GM19397 (cell line): ENCODE data around the gene TNNT3.

Experiments used
- ATAC-seq: cut with Tn5 transposase; IDR thresholded peaks from one replicate; pipeline ENCODE4 v1.9.1; 2021; ENCODE audit warnings: mild to moderate bottlenecking, moderate library complexity; ENCODE audit not compliant: unreplicated experiment

Gene TNNT3

GRCh38 chr11:1893581-1894359, 25.7 kb upstream of the TNNT3 start:
- no peak for ATAC-seq

DNA sequence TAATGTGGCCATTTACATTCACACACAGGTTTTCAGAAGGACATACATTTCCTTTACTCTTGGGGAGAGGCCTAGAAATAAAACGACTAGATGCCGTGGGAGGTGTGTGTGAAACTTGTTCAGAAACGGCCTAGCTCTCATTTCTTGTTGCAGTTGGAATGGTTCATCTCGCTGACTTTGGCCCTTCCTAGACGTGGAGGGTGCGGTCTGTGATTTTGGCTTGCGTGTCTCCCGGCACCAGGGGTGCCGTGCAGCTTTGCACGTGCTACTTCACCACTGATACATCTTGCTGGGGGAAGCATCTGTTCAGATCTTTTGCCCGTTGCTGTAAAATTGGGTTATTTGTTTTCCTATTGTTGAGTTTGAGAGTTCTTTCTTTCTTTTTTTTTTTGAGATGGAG, 24.7 kb upstream of the TNNT3 start:
- no peak for ATAC-seq

- no peak for ATAC-seq
Measured at GRCh38 chr11:1896468-1896867, 23.0 kb upstream of the TNNT3 start.

GRCh38 chr11:1896923-1897322, 22.6 kb upstream of the TNNT3 start:
- ATAC-seq, result no peak

DNA sequence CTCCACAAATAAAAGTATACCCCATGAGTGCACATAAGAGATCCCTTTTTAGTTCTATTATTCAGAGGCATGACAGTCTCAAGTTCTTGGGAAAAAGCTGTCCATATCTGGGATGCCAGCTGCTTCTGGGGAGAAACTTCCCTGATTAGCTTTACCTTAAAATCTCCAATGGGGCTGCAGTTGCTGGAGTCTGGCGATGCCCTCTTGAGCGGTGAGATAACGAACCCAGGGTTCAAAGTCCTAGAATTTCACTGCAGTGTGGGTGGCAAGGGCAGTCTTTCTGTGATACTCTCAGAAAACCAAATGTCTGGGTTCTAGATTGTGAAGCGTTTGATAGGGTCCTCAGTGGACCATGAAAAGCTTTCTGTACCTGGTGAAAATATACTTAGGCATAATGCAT, 20.4 kb upstream of the TNNT3 start:
- ATAC-seq, result no peak

DNA sequence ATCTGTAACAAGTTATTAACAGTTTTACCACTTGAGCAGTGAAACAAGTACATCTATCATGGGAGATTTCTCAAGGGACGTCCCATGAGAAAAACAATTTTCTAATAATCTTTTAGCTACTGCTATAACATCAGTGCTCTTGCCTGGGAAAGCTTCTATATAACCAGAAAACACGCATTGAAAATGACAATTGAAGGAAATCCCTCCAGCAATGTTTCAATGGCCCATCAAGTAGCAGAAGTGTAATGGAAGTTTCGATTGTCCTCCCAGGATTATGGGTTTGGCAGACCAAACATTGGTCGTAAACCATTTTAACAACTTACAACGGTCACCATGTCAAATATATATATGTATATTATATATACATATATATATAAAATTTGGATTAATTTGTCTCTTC, 19.8 kb upstream of the TNNT3 start:
- ATAC-seq, result no peak

- ATAC-seq, result no peak
Measured at GRCh38 chr11:1906181-1906580, 13.3 kb upstream of the TNNT3 start.

GRCh38 chr11:1906611-1907423, 12.7 kb upstream of the TNNT3 start:
- no peak for ATAC-seq

DNA sequence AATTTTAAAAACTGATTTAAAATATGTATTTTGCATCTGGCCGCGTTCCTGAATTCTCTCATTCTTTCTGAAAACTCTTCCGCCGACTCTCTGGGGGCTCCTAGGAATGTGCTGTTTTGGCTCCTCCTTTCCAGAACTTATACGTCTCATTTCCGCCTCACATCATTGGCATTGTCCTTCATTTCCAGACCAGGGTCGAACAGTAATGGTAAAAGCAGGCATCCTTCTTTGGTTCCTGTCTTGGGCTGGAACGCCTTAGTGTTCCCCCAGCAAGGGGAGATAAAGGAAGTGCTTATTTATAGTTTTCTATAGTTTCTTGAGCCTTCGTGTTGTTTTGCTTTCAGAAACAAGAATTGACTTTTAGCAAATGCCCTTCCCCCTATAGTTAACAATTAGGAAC, 10.9 kb upstream of the TNNT3 start:
- no peak for ATAC-seq

DNA sequence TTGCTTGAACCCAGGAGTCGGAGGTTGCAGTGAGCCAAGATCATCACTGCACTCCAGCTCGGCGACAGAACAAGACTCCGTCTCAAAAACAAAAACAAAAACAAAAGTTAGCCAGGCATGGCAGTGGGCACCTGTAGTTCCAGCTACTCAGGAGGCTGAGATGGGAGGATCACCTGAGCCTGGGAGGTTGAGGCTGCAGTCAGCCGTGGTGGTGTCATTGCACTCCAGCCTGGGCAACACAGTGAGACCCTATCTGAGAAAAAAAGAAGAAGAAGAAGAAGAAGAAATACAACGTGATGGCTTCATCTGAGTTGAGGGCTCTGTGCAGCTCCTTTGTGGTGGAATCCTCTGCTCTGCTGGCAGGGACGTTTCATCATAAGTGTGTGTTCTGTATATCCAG, 10.0 kb upstream of the TNNT3 start:
- no peak for ATAC-seq

DNA sequence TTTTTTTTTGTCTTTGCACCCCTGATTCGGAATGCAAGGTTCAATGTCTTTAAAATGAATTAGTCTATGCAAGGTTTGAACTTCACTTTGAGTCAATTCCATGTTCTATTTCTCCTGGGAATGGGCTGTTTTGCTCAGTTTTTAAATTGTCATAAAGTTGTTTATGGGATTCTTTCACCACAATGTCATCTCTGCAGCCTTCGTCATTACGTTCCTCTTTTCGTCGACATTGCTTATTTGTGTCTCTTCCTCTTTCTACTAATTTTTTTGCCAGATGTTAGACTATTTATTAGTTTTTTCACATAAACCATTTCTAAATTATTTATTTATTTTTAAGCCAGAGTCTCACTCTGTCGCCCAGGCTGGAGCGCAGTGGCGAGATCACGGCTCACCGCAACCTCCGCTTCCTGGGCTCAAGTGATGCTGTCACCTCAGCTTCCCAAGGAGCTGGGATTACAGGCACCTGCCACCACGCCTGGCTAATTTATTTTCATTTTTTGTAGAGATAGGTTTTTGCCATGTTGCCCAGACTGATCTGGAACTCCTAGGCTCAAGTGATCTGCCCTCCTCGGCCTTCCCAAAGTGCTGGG, 7.1 kb upstream of the TNNT3 start:
- ATAC-seq, result no peak

DNA sequence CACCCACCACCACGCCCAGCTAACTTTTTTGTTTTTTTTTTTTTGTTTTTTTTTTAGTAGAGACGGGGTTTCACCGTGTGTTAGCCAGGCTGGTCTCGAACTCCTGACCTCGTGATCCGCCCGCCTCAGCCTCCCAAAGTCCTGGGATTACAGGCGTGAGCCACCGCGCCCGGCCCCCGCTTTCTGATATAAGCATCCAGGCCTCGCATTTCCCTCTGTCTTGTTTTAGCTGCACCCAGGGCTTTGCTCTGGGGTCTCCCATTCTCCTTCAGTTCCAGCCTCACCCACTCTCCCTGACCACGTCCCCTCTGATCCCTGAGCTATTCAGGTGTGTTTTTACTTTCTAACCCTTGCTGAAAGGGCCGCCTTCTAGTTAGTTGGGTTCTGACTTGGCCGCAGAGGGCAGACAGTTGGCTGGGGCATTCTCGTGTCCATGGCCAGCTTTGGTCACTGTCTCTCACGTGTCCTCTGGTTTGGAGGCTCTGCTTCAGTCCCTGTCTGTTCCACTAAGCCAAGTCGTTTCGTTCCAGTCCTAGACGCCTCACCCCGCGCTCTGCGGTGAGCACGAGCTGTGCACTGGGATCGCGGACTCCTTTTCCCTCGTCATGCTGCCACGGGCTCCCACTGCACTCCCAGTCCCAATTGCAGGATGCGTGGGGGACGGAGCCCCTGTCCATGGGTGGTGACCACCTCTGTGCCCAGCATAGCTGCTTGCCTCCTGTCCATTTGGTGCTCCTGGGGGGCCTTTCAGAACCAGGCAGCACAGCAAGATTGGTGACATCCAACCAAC, 6.0 kb upstream of the TNNT3 start:
- ATAC-seq, result no peak

- no peak for ATAC-seq
Measured at GRCh38 chr11:1915795-1916131, 3.7 kb upstream of the TNNT3 start.

DNA sequence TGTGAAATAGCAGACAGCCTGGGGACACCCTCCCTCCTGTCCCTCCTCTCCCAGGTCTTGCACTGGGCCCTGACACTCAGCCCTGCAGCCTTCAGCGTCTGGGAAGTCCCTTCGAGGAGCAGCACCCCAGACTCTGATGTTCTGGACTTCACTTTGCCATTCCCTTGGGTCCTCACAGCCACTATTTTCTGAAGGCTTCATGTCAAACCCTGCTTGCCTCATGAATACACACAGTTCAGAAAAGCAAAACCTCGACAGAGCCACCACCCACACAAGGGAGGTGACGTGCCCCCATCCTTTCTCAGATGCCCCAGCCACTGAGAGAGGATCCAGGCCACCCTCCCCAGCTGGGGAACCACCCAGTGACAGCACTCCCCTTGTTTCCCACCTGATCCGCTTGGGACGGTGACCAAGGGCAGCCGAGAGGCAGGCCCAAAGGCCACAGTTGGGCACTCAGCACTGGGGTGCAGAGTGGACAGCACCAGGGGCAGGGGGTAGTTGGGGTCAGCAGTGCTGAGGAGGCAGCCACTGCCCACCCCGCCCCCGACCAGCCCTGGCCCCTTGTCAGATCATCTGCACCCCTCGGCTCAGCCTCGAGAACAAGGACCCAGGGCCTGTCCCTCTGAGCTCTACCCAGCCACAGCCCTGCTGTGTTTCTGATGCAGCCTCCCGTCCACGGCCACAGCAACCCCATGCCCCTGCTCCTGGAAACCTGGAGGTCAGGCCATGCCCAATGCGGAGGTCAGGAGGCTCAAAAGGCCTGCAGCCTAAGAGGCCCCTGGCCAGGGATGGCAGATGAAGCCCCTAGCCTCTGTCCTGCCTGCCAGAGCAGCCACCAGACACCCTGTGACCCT, 3.1 kb upstream of the TNNT3 start:
- no peak for ATAC-seq

GRCh38 chr11:1916986-1917522, 2.4 kb upstream of the TNNT3 start:
- no peak for ATAC-seq

DNA sequence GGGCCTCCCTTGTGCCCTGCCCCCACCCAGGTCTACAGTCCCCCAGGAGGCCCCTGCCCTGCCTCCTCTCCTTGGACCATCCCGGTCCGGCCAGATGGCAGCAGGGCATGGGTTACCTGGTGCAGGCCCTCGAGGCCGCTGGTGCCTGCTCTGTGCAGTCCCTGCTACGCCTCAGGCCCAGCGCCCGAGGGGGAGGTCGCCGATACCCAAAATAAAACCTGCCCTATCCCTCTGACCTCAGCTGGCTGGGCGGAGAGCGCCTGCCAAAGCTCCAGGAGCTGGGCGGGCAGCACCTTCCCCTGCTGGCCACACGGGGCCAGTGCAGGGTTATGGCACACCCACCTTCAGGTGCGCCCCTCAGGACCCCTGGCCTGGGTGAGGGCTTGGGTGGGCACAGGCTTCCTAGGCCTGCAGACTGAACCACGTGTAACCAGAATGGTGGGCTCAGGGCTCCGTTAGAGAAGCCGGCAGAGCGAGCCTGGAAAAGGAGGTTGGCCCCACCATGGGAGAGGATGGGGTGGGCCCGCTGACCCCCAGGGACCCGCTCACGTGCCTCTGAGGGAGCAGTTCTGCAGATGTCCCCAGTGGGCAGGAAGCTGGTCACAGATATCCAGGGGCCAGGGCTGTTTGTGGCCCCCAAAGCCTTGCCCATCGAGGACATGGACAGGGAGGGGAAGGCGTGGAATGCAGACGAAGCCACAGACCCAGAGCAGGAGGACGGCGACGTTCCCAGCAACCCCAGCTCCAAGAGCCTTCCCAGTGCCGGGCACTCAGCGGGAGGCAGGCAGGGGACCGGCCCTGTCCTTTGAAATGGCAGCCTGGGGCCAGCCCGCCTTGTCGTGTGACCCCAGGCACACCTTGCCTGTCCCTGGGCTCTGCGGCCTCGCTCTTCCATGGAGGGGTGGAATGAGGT, 1.7 kb upstream of the TNNT3 start:
- ATAC-seq, result no peak

DNA sequence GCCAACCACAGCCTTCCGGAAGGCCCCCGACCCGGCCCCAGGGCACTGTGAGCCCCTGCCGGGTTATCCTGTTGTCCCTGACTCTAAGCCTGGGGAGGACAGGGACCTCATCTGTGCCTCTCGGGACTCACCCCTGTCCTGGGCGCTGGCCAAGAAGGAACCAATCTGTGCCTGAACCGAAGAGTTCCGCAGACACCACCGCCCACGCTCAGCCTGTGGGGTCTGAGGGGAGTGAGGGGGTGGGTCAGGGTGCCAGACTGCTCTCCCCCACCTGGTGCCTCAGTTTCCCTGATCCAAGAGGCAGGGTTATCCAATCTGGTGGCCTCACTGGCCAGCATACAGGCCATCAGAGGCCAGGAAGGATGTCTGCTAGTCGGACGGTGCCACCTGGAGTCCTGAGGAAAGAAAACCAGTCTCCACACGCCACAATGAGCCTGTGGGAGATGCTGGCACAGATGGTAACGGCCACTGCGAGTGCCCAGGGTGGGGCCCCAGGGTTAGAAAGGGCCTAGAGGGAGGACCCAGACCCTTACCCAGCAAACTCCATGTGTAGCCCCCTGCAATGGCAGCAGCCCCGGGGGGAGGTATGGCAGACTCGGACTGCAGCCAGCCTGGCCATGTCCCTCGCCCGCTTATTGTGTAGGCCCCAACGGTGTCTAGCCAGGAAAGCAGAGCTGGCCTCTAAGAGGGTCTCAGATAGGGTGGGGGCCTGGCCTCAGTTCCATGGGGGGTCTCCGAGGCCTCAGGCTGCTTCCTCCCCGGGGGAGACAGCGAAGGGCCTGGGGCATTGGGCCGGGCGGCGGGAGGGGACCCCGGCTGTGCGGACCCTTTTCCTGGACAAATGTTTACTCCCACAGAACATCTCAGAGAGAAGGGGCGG, 827 bp upstream of the TNNT3 start:
- no peak for ATAC-seq
